Stomach (tissue), 9 donors: ENCODE measurements around the gene GTPBP2. TPM values are rescaled to one million over a fixed set of nuclear protein-coding genes. Genes with fewer than 3 reads are reported as not detected.

Source experiments
- DNase-seq, 2 donors: peaks; one replicate each; pipeline versions ENCODE4 v3.0.0 to v3.0.0-alpha.2; 2013 to 2019
- H3K27ac ChIP-seq, 5 donors: fragments of 200-600 bp in 4 of 5; sonication (generic) in 4 of 5; one replicate each; pipeline ENCODE4 v1.5.1; 2013 to 2019; ENCODE audit warnings: mild to moderate bottlenecking in 1 of 5, moderate library complexity in 1 of 5
- H3K27me3 ChIP-seq, 3 donors: fragments of 200-600 bp; sonication (generic); one replicate each; pipeline ENCODE4 v1.5.1; 2017 to 2019; ENCODE audit warnings: mixed run types in 1 of 3
- H3K36me3 ChIP-seq, 4 donors: fragments of 200-600 bp; sonication (generic); 1 replicate in 3 of 4; 2 replicates in 1 of 4; pipeline ENCODE4 v1.5.1; 2016 to 2019
- H3K4me1 ChIP-seq, 4 donors: fragments of 200-600 bp; sonication (generic); one replicate each; pipeline ENCODE4 v1.5.1; 2016 to 2019
- H3K4me3 ChIP-seq, 4 donors: fragments of 200-600 bp; sonication (generic) in 3 of 4; one replicate each; pipeline ENCODE4 v1.5.1; 2016 to 2019; ENCODE audit warnings: mild to moderate bottlenecking in 1 of 4
- H3K9me3 ChIP-seq, 4 donors: fragments of 200-600 bp; sonication (generic); one replicate each; pipeline ENCODE4 v1.5.1; 2016 to 2019
- CTCF ChIP-seq, 7 experiments: fragments of 450-650 bp in 4 of 7; fragments of 200-600 bp in 3 of 7; sonication (generic) in 3 of 7; IDR thresholded peaks; one replicate each; pipeline ENCODE4 v1.5.1; 2016 to 2019; ENCODE audit warnings: antibody characterized with exemption in 7 of 7, control low read depth in 2 of 7, mild to moderate bottlenecking in 1 of 7
- EP300 ChIP-seq: sonication (generic); formaldehyde crosslinking; IDR thresholded peaks from one replicate; pipeline ENCODE4 v1.6.1; 2017; ENCODE audit warnings: antibody characterized with exemption
- POLR2A ChIP-seq, 4 donors: fragments of 450-650 bp; IDR thresholded peaks; one replicate each; pipeline ENCODE4 v1.6.1; 2016; ENCODE audit warnings: antibody characterized with exemption in 4 of 4, control low read depth in 2 of 4, mild to moderate bottlenecking in 1 of 4, moderate library complexity in 1 of 4
- POLR2AphosphoS5 ChIP-seq, 3 donors: sonication (generic); formaldehyde crosslinking; IDR thresholded peaks; one replicate each; pipeline ENCODE4 v1.6.1; 2016; ENCODE audit warnings: antibody characterized with exemption in 3 of 3
- WGBS, 5 donors: extraction: QIAGEN DNeasy Blood & Tissue Kit in 3 of 5; methylation state at CpG; one replicate each; pipeline versions ENCODE4 v1.1.5 to v1.1.7; 2013 to 2018; 5-methylcytosine and 5-hydroxymethylcytosine counted together
- intact Hi-C: fragments of 100-400 bp; cut with DNase I; formaldehyde crosslinking; loops from one replicate; pipeline ENCODE4 v1.15.1; 2023; ENCODE audit warnings: low total_unique reads
- polyA plus RNA-seq, 3 donors: library from polyadenylated mRNA; stranded (reverse); fragments of 200-250 nt; gene quantifications; one replicate each; pipeline ENCODE4 v1.2.3, GENCODE V29; 2013
- total RNA-seq, 5 donors: library from RNA; depleted of rRNA; stranded (reverse); fragments of >200 nt; gene quantifications; one replicate each; pipeline versions ENCODE4 v1.1.0 to v1.2.3, GENCODE V29; 2014 to 2016
- donor health status: healthy with polysubstance abuse.
- donor health status: Bipolar disorder and iron deficiency.
- donor health status: healthy.

Gene GTPBP2
- total and polyA plus RNA-seq, 8 donors, result 26.3 to 83.8 (median 45.4) TPM

- no peaks in the 10 kb centered on the region for H3K9me3 ChIP-seq
- TF ChIP-seq EP300 (no peak), POLR2AphosphoS5 (IDR thresholded peaks at IDR 0.05) (no peak), POLR2A (IDR thresholded peaks at IDR 0.05) (no peak), CTCF (IDR thresholded peaks at IDR 0.05) (no peak)
- H3K27me3 ChIP-seq, result no peaks in the 10 kb centered on the region
- H3K4me3 ChIP-seq, result no peak overlapping the region
- H3K27ac ChIP-seq, result no peak overlapping the region
- no peak for DNase-seq
- 65 to 83% (median 71%) methylated on average over 2 of the region's 2 CpGs for WGBS, 5 donors
- peaks cover 0 to 38% (median 33%) of the 10 kb centered on the region in 4 donors for H3K4me1 ChIP-seq
- peaks cover 15 to 22% (median 20%) of the 10 kb centered on the region in 4 donors for H3K36me3 ChIP-seq
- intact Hi-C loops, result no loop called here
Observed at GRCh38 chr6:43579171-43579570, 49.9 kb downstream of the GTPBP2 start.

- no peak overlapping the region for H3K4me3 ChIP-seq
- no peaks in the 10 kb centered on the region for H3K27me3 ChIP-seq
- no peak overlapping the region for H3K27ac ChIP-seq
- H3K36me3 ChIP-seq, result peaks cover 10 to 18% (median 16%) of the 10 kb centered on the region in 4 donors
- H3K9me3 ChIP-seq, result no peaks in the 10 kb centered on the region
- TF ChIP-seq POLR2AphosphoS5 (IDR thresholded peaks at IDR 0.05), result no peak
- no peak for TF ChIP-seq CTCF (IDR thresholded peaks at IDR 0.05)
- TF ChIP-seq POLR2A (IDR thresholded peaks at IDR 0.05), result no peak
- no peak for TF ChIP-seq EP300
- DNase-seq, result no peak
- intact Hi-C loops, result no loop called here
- 62 to 78% (median 73%) methylated on average over 3 of the region's 3 CpGs for WGBS, 5 donors
- H3K4me1 ChIP-seq, result peaks cover 0 to 42% (median 35%) of the 10 kb centered on the region in 4 donors
Observed at GRCh38 chr6:43578748-43579147, 50.3 kb downstream of the GTPBP2 start.

- Histone ChIP-seq H3K27ac (peak within 1 kb of the TSS; percentile 77 to 84 (median 81)), H3K4me1 (peaks cover 0 to 43% (median 37%) of the 10 kb centered on the region in 4 donors), H3K9me3 (no peaks in the 10 kb centered on the region), H3K4me3 (peak within 1 kb of the TSS; percentile 88 to 97 (median 94)), H3K27me3 (no peaks in the 10 kb centered on the region), H3K36me3 (peaks cover 7 to 25% (median 25%) of the 10 kb centered on the region in 4 donors)
- peak; percentile 95 to 98 for DNase-seq
- TF ChIP-seq CTCF (IDR thresholded peaks at IDR 0.05) (no peak), POLR2A (IDR thresholded peaks at IDR 0.05) (peak in 2 of 4 donors; percentile 57 to 58), POLR2AphosphoS5 (IDR thresholded peaks at IDR 0.05) (peak; percentile 84 to 97 (median 97)), EP300 (no peak)
- 0% methylated on average over 43 to 76 of the region's 76 CpGs for WGBS, 5 donors
- intact Hi-C loops, result no loop called here
Observed at GRCh38 chr6:43575772-43576551, 53.1 kb downstream of the GTPBP2 start, which contains the start of the genes POLH and XPO5. POLH (plus strand) TSS chr6:43576185; CDS start chr6:43582320, 6,135 bp downstream. XPO5 (minus strand) TSS chr6:43576038; CDS start chr6:43575864, 174 bp downstream.

- Histone ChIP-seq H3K27me3 (no peaks in the 10 kb centered on the region), H3K4me3 (peak overlapping the region; percentile 88 to 97 (median 94)), H3K27ac (peak overlapping the region; percentile 67 to 83 (median 79)), H3K36me3 (peaks cover 11 to 32% (median 32%) of the 10 kb centered on the region in 4 donors), H3K9me3 (no peaks in the 10 kb centered on the region), H3K4me1 (peaks cover 0 to 43% (median 37%) of the 10 kb centered on the region in 4 donors)
- WGBS, 5 donors, result 0 to 1% (median 1%) methylated on average over 35 to 38 of the region's 38 CpGs
- intact Hi-C loops, result no loop called here
- TF ChIP-seq CTCF (IDR thresholded peaks at IDR 0.05) (no peak), EP300 (no peak), POLR2AphosphoS5 (IDR thresholded peaks at IDR 0.05) (no peak), POLR2A (IDR thresholded peaks at IDR 0.05) (no peak)
- DNase-seq, result peak; percentile 36 to 57
Observed at GRCh38 chr6:43575105-43575771, 53.8 kb downstream of the GTPBP2 start.
